ENCODE data around the gene TPM3.

DNA sequence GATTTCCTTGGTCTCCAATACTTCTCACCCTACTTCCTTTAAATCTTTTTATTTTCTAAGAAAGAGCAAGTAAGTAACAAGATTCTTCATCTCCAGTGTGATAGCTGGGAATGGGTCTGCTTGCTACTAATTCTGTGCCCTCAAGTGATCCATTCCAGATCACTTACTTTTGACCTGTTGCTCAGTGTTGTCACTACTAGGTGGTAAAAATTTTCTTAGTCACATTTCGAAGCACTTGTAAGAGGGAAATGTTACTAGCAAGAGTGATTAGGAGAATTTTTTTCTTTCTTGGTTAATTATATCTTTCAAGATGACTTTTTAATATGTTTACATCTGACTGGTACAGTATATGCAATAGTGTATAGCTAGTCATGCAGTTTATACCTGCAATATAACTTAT, 31.0 kb upstream of the TPM3 start:
- TF ChIP-seq, protein P1, sequence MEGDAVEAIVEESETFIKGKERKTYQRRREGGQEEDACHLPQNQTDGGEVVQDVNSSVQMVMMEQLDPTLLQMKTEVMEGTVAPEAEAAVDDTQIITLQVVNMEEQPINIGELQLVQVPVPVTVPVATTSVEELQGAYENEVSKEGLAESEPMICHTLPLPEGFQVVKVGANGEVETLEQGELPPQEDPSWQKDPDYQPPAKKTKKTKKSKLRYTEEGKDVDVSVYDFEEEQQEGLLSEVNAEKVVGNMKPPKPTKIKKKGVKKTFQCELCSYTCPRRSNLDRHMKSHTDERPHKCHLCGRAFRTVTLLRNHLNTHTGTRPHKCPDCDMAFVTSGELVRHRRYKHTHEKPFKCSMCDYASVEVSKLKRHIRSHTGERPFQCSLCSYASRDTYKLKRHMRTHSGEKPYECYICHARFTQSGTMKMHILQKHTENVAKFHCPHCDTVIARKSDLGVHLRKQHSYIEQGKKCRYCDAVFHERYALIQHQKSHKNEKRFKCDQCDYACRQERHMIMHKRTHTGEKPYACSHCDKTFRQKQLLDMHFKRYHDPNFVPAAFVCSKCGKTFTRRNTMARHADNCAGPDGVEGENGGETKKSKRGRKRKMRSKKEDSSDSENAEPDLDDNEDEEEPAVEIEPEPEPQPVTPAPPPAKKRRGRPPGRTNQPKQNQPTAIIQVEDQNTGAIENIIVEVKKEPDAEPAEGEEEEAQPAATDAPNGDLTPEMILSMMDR (IDR thresholded peaks at IDR 0.05), result no peak
- TF ChIP-seq POLR2AphosphoS5 (IDR thresholded peaks at IDR 0.05; ENCODE audit: insufficient read depth in 1 of 2, low read depth in 1 of 2), result no peak
- TF ChIP-seq POLR2A (IDR thresholded peaks at IDR 0.05), result no peak

Measured in vagina (tissue), 2 donors.